Lower leg skin (tissue), 4 donors: ENCODE results near the gene CHRM5. TPM values are rescaled to one million over a fixed set of nuclear protein-coding genes. Genes with fewer than 3 reads are reported as not detected.
"Not testable (repeated sequence)": the region's sequence is repeated elsewhere in the genome, so short reads cannot be mapped to it uniquely, and the experiment has no call there.

ENCODE experiments used
- DNase-seq, 2 donors: peaks; one replicate each; pipeline ENCODE4 v3.0.0-alpha.2; 2019; ENCODE audit warnings: low spot score in 2 of 2
- H3K4me3 ChIP-seq: fragments of 200-600 bp; sonication (generic); 2 replicates; pipeline ENCODE4 v1.5.1; 2017; ENCODE audit warnings: mild to moderate bottlenecking, low read depth; ENCODE audit not compliant: poor library complexity, severe bottlenecking
- POLR2A ChIP-seq, 2 donors: fragments of 450-650 bp; IDR thresholded peaks; one replicate each; pipeline ENCODE4 v1.6.1; 2016 to 2017; ENCODE audit warnings: antibody characterized with exemption in 2 of 2, mild to moderate bottlenecking in 1 of 2, moderate library complexity in 1 of 2
- WGBS, 2 donors: methylation state at CpG; one replicate each; pipeline ENCODE4 v1.1.5; 2018; 5-methylcytosine and 5-hydroxymethylcytosine counted together
- intact Hi-C: fragments of 100-400 bp; cut with DNase I; formaldehyde crosslinking; loops from one replicate; pipeline ENCODE4 v1.15.0; 2023; ENCODE audit warnings: low total_unique reads
- total RNA-seq, 4 donors: library from RNA; depleted of rRNA; stranded (reverse); fragments of >200 nt; gene quantifications; one replicate each; pipeline ENCODE4 v1.1.0, GENCODE V29; 2016
- TF ChIP-seq, protein P1 (sequence below), 3 donors: fragments of 450-650 bp; IDR thresholded peaks; one replicate each; pipeline ENCODE4 v1.5.1; 2016; ENCODE audit warnings: antibody characterized with exemption in 3 of 3, mild to moderate bottlenecking in 3 of 3, moderate library complexity in 2 of 3

Gene CHRM5
- total RNA-seq, 4 donors from 2014 or later: not detected

DNA sequence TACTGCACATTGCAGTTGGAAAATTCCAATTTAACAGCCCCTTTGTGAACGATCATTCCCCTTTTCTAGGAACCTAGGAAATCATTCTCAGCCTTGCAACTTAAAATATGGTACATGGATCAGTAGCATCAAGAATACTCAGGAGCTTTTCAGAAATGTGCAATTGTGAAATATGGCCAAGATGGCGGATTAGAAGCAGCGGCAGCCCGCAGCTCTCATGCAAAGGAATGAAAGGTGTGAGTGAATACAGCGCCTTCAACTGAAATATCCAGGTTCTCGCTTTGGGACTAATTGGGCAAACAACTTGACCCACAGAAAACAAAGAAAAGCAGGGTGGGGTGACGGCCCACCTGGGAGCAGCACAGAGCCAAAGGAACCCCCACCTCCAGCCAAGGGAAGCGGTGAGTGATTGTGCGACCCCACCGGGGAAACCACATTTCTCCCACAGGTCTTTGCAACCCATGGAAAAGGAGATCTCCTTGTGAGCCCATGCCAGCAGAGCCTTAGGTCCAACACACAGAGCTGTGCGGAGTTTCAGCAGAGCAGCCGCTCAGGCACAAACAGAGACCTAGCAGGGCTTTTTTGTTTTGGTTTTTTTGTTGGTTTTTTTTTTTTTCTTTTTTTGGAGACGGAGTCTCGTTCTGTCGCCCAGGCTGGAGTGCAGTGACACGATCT, 78.3 kb downstream of the CHRM5 start:
- intact Hi-C loops: no loop called here
- no peak for DNase-seq
- H3K4me3 ChIP-seq: no peak overlapping the region
- TF ChIP-seq, protein P1, sequence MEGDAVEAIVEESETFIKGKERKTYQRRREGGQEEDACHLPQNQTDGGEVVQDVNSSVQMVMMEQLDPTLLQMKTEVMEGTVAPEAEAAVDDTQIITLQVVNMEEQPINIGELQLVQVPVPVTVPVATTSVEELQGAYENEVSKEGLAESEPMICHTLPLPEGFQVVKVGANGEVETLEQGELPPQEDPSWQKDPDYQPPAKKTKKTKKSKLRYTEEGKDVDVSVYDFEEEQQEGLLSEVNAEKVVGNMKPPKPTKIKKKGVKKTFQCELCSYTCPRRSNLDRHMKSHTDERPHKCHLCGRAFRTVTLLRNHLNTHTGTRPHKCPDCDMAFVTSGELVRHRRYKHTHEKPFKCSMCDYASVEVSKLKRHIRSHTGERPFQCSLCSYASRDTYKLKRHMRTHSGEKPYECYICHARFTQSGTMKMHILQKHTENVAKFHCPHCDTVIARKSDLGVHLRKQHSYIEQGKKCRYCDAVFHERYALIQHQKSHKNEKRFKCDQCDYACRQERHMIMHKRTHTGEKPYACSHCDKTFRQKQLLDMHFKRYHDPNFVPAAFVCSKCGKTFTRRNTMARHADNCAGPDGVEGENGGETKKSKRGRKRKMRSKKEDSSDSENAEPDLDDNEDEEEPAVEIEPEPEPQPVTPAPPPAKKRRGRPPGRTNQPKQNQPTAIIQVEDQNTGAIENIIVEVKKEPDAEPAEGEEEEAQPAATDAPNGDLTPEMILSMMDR (IDR thresholded peaks at IDR 0.05): no peak
- TF ChIP-seq POLR2A (IDR thresholded peaks at IDR 0.05): no peak
- 93 to 94% methylated on average over 16 of the region's 16 CpGs for WGBS, 2 donors

DNA sequence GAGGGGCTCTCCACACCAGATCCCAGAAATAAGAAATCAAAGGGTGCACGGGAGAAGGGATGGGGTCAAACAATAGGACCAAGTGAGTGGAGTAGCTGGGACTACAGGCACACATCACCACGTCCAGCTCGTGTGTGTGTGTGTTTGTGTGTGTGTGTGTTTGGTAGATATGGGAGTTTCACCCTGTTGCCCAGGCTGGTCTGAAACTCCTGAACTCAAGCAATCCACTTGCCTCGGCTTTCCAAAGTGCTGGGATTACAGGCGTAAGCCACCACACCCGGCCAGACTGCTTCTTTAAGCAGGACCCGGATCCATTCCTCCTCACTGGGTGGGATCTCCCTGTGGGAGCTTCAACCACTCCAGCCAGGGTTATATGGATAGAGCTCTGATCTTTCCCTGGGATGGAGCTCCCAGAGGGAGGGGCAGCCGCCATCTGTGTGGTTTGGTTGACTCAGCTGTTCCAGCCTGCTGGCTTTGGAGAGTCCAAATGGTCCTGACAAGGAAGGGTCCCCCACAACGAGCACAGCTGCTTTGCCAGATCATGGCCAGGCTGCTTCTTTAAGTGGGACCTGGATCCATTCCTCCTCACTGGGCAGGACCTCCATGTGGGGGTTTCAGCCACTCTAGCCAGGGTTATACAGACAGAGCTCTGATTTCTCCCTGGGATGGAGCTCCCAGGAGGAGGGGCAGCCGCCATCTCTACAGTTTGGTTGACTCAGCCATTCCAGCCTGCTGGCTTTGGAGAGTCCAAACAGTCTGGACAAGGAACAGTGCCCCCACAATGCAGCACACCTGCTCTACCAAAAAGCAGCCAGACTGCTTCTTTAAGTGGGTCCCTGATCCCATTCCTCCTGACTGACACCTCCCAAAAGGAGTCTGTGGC, 79.8 kb downstream of the CHRM5 start:
- WGBS, 2 donors: 75 to 77% methylated on average over 10 of the region's 10 CpGs
- TF ChIP-seq, protein P1 (IDR thresholded peaks at IDR 0.05): no peak
- no peak for TF ChIP-seq POLR2A (IDR thresholded peaks at IDR 0.05)
- no peak overlapping the region for H3K4me3 ChIP-seq
- DNase-seq: no peak
- intact Hi-C loops: no loop called here

DNA sequence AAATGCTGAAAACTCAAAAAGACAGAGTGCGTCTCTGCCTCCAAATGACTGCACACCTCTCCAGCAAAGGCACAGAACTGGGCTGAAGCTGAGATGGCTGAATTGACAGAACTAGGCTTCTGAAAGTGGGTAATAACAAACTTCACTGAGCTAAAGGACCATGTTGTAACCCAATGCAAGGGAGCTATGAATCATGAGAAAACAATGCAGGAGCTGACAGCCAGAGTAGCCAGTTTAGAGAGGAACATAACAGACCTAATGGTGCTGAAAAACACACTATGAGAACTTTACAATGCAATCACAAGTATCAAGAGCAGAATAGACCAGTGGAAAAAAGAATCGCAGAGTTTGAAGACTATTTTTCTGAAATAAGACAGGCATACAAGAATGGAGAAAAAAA, 80.8 kb downstream of the CHRM5 start:
- no peak for TF ChIP-seq POLR2A (IDR thresholded peaks at IDR 0.05)
- TF ChIP-seq, protein P1 (IDR thresholded peaks at IDR 0.05): no peak
- 98 to 100% methylated on average over 2 of the region's 2 CpGs for WGBS, 2 donors
- DNase-seq: no peak
- H3K4me3 ChIP-seq: no peak overlapping the region
- intact Hi-C loops: no loop called here

DNA sequence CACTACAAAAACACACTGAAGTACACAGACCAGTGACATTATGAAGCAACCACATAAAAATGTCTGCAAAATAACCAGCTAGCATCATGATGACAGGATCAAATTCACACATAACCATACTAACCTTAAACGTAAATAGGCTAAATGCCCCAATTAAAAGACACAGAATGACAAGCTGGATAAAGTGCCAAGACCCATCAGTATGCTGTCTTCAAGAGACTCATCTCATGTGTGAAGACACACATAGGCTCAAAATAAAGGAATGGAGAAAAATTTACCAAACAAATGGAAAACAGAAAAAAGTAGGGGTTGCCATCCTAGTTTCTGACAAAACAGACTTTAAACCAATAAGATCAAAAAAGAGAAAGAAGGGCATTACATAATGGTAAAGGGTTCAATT, 82.1 kb downstream of the CHRM5 start:
- intact Hi-C loops, H3K4me3 ChIP-seq, DNase-seq: not testable (repeated sequence)
- 83 to 88% methylated on average over 1 of the region's 1 CpG for WGBS, 2 donors

DNA sequence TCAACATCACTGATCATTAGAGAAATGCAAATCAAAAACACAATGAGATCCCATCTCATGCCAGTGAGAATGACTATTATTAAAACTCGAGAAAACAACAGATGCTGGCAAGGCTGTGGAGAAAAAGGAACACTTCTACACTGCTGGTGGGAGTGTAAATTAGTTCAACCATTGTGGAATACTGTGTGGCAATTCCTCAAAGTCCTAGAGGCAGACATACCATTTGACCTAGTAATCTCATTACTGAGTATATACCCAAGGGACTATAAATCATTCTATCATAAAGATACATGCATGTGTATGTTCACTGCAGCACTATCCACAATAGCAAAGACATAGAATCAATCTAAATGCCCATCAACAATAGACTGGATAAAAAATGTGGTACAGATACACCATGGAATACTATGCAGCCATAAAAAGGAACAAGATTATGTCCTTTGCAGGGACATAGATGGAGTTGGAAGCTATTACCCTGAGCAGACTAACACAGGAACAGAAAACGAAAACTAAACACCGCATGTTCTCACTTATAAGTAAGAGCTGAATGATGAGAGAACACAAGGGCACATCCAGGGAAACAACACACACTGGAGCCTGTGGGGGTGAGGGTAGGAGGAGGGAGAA, 85.9 kb downstream of the CHRM5 start:
- 85 to 89% methylated on average over 3 of the region's 3 CpGs for WGBS, 2 donors
- intact Hi-C loops: no loop called here
- H3K4me3 ChIP-seq: no peak overlapping the region
- TF ChIP-seq, protein P1 (IDR thresholded peaks at IDR 0.05): no peak
- no peak for TF ChIP-seq POLR2A (IDR thresholded peaks at IDR 0.05)
- no peak for DNase-seq
